Aorta (tissue), 5 donors: ENCODE measurements around the gene TPH2. TPM values are rescaled to one million over a fixed set of nuclear protein-coding genes. Genes with fewer than 3 reads are reported as not detected.

Experiments used
- ATAC-seq: fragments of 200-7000 bp; cut with Tn5 transposase; one replicate; pipeline ENCODE4 v1.9.1; 2022; ENCODE audit warnings: moderate library complexity; ENCODE audit not compliant: low FRiP score
- DNase-seq, 2 donors: peaks; one replicate each; pipeline ENCODE4 v3.0.0-alpha.2; 2020
- H3K27ac ChIP-seq, 2 donors: one replicate each; pipeline ENCODE4 v1.5.1; 2013; ENCODE audit warnings: low read length in 2 of 2, mild to moderate bottlenecking in 2 of 2, moderate library complexity in 2 of 2, control low read depth in 1 of 2, inconsistent platforms in 1 of 2, low read depth in 1 of 2
- H3K27me3 ChIP-seq, 2 donors: one replicate each; pipeline ENCODE4 v1.6.1; 2013; ENCODE audit warnings: control low read depth in 1 of 2, low read length in 1 of 2, mild to moderate bottlenecking in 1 of 2, moderate library complexity in 1 of 2; ENCODE audit not compliant: insufficient read depth in 2 of 2, control insufficient read depth in 1 of 2
- H3K36me3 ChIP-seq, 2 donors: one replicate each; pipeline ENCODE4 v1.6.1; 2013; ENCODE audit warnings: control low read depth in 1 of 2, low read length in 1 of 2, mild to moderate bottlenecking in 1 of 2; ENCODE audit not compliant: insufficient read depth in 2 of 2, control insufficient read depth in 1 of 2
- H3K4me1 ChIP-seq, 2 donors: one replicate each; pipeline ENCODE4 v1.6.1; 2013; ENCODE audit warnings: low read length in 2 of 2, control low read depth in 1 of 2, mild to moderate bottlenecking in 1 of 2, moderate library complexity in 1 of 2; ENCODE audit not compliant: insufficient read depth in 2 of 2, control insufficient read depth in 1 of 2
- H3K4me3 ChIP-seq, 2 donors: one replicate each; pipeline ENCODE4 v1.5.1; 2013; ENCODE audit warnings: low read length in 2 of 2, control low read depth in 1 of 2, mild to moderate bottlenecking in 1 of 2
- H3K9me3 ChIP-seq: one replicate; pipeline ENCODE4 v1.6.1; 2013; ENCODE audit warnings: mild to moderate bottlenecking, low read length; ENCODE audit not compliant: control insufficient read depth
- WGBS, 2 donors: extraction: QIAGEN DNeasy Blood & Tissue Kit; methylation state at CpG; one replicate each; pipeline ENCODE4 v1.1.7; 2013; 5-methylcytosine and 5-hydroxymethylcytosine counted together
- intact Hi-C, 2 donors: fragments of 100-400 bp; cut with DNase I; formaldehyde crosslinking; loops; one replicate each; pipeline versions ENCODE4 v1.14.2 to v1.15.0; 2022
- polyA plus RNA-seq, 2 donors: library from polyadenylated mRNA; stranded (reverse); fragments of 200-250 nt; gene quantifications; one replicate each; pipeline ENCODE4 v1.2.3, GENCODE V29; 2013
- total RNA-seq, 2 donors: library from RNA; stranded (reverse); fragmentation: NEBNext Ultra II Directional; extraction: Animal tissue kit (Norgen Biotek cat#: 25700); gene quantifications; one replicate each; pipeline ENCODE4 v1.2.1, GENCODE V29; 2021
- donor health status: healthy with polysubstance abuse.
- donor health status: Bipolar disorder and iron deficiency.
- donor health status: DM: no; HTN: no; CAD: no.
- donor health status: DM: no; HTN: no; CAD: no.
- donor health status: DM: yes; HTN: yes; CAD: no.

TPH2 gene
- total and polyA plus RNA-seq, 4 donors: not detected

DNA sequence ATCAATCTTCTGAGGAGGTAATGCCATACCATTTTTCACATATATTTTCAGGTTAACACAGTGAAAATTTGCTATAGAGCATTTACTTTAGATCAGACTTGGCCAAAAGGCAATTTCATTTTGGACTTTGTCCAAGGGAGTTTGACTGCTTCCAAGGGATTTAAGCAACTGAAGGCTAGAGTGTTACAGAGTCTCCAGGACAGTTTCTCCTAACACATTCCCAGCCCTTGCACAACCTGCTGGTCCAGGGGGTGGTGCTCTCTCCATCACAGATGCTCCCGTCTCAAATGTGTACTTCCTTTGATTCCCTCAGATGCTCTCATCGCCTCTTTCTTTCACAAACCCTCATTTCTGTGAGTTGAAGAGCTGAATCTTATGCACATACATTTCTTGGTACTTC, 143.1 kb downstream of the TPH2 start:
- intact Hi-C loops: no loop called here
- 38 to 43% methylated on average over 2 of the region's 2 CpGs for WGBS, 2 donors
- no peaks in the 10 kb centered on the region for H3K36me3 ChIP-seq
- no peaks in the 10 kb centered on the region for H3K4me1 ChIP-seq
- no peaks in the 10 kb centered on the region for H3K9me3 ChIP-seq
- H3K27me3 ChIP-seq: no peaks in the 10 kb centered on the region
- no peak overlapping the region for H3K4me3 ChIP-seq
- DNase-seq (no peak), ATAC-seq (no peak)
- H3K27ac ChIP-seq: no peak overlapping the region

Other genes starting within 250 kb of the TPH2 start
- 100 to 1,000 TPM in 1 of 2 donors, 10 to 100 TPM in 1; 97.2 to 113 TPM for gene RAB21, start 184.0 kb upstream of the TPH2 start, total RNA-seq
- 10 to 100 TPM; 28.0 to 31.6 TPM for gene RAB21, start 184.0 kb upstream of the TPH2 start, polyA plus RNA-seq
- 10 to 100 TPM; 47.7 to 76.9 TPM for gene TBC1D15, start 99.1 kb upstream of the TPH2 start, total RNA-seq
- 10 to 100 TPM; 26.0 to 31.2 TPM for gene TBC1D15, start 99.1 kb upstream of the TPH2 start, polyA plus RNA-seq